ENCODE results near the gene EZH2.

The EZH2 gene

GRCh38 chr7:148856891-148857290 lies 27.2 kb downstream of the EZH2 start:
- DNase-seq (ENCODE audit: low read depth in 2 of 2): no peak

- DNase-seq (ENCODE audit: low read depth in 2 of 2): no peak
Measured at GRCh38 chr7:148856578-148856881, 27.6 kb downstream of the EZH2 start.

GRCh38 chr7:148854983-148855382 lies 29.1 kb downstream of the EZH2 start:
- no peak for DNase-seq (ENCODE audit: low read depth in 2 of 2)

GRCh38 chr7:148852272-148852671 lies 31.8 kb downstream of the EZH2 start:
- DNase-seq (ENCODE audit: low read depth in 2 of 2): no peak

- no peak for DNase-seq (ENCODE audit: low read depth in 2 of 2)
Measured at GRCh38 chr7:148850564-148850963, 33.5 kb downstream of the EZH2 start.

- DNase-seq (ENCODE audit: low read depth in 2 of 2): no peak
Measured at GRCh38 chr7:148849393-148850098, 34.5 kb downstream of the EZH2 start.

GRCh38 chr7:148847815-148848734 lies 36.0 kb downstream of the EZH2 start:
- no peak for DNase-seq (ENCODE audit: low read depth in 2 of 2)

- no peak for DNase-seq (ENCODE audit: low read depth in 2 of 2)
Measured at GRCh38 chr7:148838905-148839304, 45.2 kb downstream of the EZH2 start.

- no peak for DNase-seq (ENCODE audit: low read depth in 2 of 2)
Measured at GRCh38 chr7:148835854-148836253, 48.2 kb downstream of the EZH2 start.

- DNase-seq (ENCODE audit: low read depth in 2 of 2): no peak
Measured at GRCh38 chr7:148834605-148835004, 49.5 kb downstream of the EZH2 start.

- DNase-seq (ENCODE audit: low read depth in 2 of 2): no peak
Measured at GRCh38 chr7:148831782-148832181, 52.3 kb downstream of the EZH2 start.

- no peak for DNase-seq (ENCODE audit: low read depth in 2 of 2)
Measured at GRCh38 chr7:148830897-148831692, 53.0 kb downstream of the EZH2 start.

GRCh38 chr7:148828965-148829364 lies 55.1 kb downstream of the EZH2 start:
- DNase-seq (ENCODE audit: low read depth in 2 of 2): no peak

GRCh38 chr7:148825338-148825737 lies 58.8 kb downstream of the EZH2 start:
- no peak for DNase-seq (ENCODE audit: low read depth in 2 of 2)

- DNase-seq (ENCODE audit: low read depth in 2 of 2): no peak
Measured at GRCh38 chr7:148824864-148825263, 59.2 kb downstream of the EZH2 start.

GRCh38 chr7:148821422-148821821 lies 62.7 kb downstream of the EZH2 start:
- DNase-seq (ENCODE audit: low read depth in 2 of 2): no peak

- no peak for DNase-seq (ENCODE audit: low read depth in 2 of 2)
Measured at GRCh38 chr7:148819697-148820360, 64.3 kb downstream of the EZH2 start.

GRCh38 chr7:148815612-148816011 lies 68.5 kb downstream of the EZH2 start:
- DNase-seq (ENCODE audit: low read depth in 2 of 2): no peak

GRCh38 chr7:148814922-148815559 lies 69.0 kb downstream of the EZH2 start:
- no peak for DNase-seq (ENCODE audit: low read depth in 2 of 2)

GRCh38 chr7:148813890-148814289 lies 70.2 kb downstream of the EZH2 start:
- no peak for DNase-seq (ENCODE audit: low read depth in 2 of 2)

- DNase-seq (ENCODE audit: low read depth in 2 of 2): no peak
Measured at GRCh38 chr7:148811892-148812291, 72.2 kb downstream of the EZH2 start.

Measured in stimulated activated CD8-positive, alpha-beta memory T cell treated with anti-CD3 and anti-CD28 coated beads, Interleukin-15, amount 100 ng/mL, for 48 hours (primary cell).